ENCODE measurements around the gene SYTL2.

DNA sequence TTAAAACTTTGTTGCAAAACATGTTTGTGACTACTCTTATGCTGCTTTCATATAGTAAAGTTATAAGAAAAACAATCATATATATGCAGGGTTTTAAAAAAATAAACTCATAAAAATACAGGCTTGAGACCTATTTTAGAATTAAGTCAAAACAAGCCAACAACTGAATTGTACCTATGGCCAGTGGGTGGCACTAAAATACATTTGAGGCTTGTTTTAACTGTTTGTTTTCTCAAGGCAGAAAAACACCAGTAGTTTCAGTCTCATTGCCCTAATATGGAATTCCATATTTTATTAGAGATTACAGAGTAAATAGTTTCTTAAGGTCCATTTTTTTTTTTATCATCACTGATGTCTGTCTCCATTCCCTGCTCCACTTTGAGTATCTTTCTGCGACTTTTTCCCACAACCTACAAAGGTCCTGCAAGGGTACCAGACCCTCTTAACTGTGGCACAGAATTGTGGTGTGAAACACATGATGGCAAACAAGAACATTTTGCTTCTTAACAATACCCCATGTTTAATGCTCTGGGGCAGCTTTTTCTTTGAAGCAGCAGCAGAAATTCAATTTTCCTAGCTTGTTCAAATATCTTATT is 116.5 kb downstream of the SYTL2 start:
- TF ChIP-seq CTCF (IDR thresholded peaks at IDR 0.05; ENCODE audit: poor library complexity, severe bottlenecking) (peak; percentile 60), TAF1 (IDR thresholded peaks at IDR 0.05; ENCODE audit: low read depth) (no peak), EZH2 (IDR thresholded peaks at IDR 0.05; ENCODE audit: borderline replicate concordance, insufficient read depth, low read length, poor library complexity, severe bottlenecking) (no peak), POLR2AphosphoS5 (IDR thresholded peaks at IDR 0.05) (no peak), EP300 (conservative IDR thresholded peaks at IDR 0.05; ENCODE audit: poor library complexity, severe bottlenecking) (no peak)

All from neural cell (in vitro differentiated cells).